GM10266 (cell line): Measurements from ENCODE around the gene PSMA7.

ENCODE experiments used
- DNase-seq: peaks from one replicate; pipeline ENCODE4 v3.0.0; 2012; ENCODE audit errors: extremely low spot score
- TF ChIP-seq, protein P1 (sequence below): IDR thresholded peaks from 2 replicates; pipeline ENCODE4 v1.5.1; 2012; ENCODE audit warnings: mild to moderate bottlenecking, low read depth; ENCODE audit not compliant: control insufficient read depth, insufficient read depth; ENCODE audit errors: missing control alignments

PSMA7 gene

DNA sequence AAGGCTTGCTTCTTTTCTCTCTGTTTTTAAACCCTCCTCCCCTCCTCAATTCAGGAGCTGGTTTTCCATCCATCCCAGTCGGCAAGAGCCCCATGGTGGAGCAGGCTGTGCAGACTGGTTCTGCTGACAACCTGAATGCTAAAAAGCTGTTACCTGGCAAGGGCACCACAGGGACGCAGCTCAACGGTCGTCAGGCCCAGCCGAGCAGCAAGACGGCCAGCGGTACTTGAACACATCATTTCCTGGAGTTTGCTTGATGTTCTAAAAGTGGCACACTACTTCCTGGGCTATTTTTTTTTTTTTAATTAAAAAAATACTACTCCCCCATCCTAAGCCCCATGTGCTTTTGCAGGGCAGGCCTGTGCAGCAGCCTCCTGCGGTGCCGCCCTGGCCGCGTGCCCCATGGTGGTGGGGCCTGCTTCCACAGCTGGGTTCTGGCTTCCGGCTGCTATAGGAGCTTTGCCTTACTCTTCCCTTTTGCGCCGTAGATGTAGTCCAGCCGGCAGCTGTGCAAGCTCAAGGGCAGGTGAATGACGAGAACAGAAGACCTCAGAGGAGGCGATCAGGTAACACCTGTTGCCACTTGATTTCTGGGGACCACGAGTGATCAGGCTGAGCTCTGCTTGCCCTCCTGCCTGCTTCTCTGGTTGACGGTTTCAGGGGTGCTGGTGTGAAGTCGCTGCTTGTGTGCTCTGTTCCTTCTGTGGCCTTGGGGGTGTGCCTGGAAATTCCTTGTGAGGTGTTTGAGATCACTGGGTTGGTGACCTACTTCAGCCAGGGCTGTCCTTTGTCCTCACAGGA lies 13.3 kb downstream of the PSMA7 start:
- no peak for DNase-seq
- TF ChIP-seq, protein P1, sequence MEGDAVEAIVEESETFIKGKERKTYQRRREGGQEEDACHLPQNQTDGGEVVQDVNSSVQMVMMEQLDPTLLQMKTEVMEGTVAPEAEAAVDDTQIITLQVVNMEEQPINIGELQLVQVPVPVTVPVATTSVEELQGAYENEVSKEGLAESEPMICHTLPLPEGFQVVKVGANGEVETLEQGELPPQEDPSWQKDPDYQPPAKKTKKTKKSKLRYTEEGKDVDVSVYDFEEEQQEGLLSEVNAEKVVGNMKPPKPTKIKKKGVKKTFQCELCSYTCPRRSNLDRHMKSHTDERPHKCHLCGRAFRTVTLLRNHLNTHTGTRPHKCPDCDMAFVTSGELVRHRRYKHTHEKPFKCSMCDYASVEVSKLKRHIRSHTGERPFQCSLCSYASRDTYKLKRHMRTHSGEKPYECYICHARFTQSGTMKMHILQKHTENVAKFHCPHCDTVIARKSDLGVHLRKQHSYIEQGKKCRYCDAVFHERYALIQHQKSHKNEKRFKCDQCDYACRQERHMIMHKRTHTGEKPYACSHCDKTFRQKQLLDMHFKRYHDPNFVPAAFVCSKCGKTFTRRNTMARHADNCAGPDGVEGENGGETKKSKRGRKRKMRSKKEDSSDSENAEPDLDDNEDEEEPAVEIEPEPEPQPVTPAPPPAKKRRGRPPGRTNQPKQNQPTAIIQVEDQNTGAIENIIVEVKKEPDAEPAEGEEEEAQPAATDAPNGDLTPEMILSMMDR: no peak

DNA sequence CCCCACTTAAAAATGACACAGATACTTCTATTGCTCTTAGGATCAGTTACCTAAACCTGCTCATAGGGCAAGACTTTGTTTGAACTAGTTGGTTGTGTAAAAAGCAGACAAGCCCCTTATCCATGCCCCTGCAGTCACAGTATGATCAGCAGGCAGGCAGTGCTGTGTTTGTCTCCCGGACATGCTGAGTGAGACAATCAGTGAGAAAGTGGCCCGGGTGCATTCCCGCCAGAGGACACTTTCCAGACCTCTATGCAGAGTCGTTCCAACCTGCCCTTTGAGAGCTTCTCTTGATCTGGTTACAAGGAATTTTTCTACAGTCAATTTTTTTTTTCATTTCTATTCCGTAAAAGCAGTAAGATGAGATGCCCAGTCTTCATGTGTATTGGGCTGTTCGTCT lies 14.7 kb downstream of the PSMA7 start:
- TF ChIP-seq, protein P1: no peak
- no peak for DNase-seq

DNA sequence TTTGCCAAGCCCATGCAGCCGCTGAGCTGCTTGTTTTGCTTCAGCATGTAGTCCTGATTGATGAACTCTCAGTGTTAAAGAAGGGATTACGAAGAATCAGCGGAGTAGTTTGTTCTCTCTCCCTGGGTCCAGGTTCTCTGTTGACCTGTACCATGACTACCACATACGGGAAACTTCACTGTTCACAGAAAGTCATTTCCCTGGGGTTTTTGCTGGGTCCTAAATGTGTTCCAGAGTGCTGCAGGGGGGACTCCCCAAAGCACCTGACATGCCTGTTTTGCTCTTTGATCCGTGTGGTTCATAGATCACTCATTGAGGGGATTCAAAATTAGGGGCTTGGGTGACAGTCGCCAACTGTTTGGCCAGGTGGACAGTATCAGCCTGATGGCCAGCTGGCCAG lies 15.4 kb downstream of the PSMA7 start:
- TF ChIP-seq, protein P1: no peak
- no peak for DNase-seq

DNA sequence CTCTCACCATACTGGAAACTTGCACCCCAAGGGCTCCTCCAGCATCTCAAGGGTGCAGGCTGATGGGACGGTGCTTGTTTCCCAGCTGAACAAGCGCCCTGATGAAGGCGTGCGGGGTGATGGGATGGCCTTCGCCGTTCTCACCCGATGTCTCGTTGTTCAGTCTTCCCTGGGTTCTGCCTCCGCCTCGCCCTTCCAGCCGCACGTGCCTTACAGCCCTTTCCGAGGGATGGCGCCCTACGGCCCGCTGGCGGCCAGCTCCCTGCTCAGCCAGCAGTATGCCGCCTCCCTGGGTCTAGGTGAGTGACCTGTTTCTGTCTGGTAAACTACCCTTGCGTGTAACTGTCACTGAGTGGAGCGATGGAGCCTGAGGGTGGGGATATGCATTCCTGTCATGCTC lies 17.1 kb downstream of the PSMA7 start:
- TF ChIP-seq, protein P1: no peak
- no peak for DNase-seq

DNA sequence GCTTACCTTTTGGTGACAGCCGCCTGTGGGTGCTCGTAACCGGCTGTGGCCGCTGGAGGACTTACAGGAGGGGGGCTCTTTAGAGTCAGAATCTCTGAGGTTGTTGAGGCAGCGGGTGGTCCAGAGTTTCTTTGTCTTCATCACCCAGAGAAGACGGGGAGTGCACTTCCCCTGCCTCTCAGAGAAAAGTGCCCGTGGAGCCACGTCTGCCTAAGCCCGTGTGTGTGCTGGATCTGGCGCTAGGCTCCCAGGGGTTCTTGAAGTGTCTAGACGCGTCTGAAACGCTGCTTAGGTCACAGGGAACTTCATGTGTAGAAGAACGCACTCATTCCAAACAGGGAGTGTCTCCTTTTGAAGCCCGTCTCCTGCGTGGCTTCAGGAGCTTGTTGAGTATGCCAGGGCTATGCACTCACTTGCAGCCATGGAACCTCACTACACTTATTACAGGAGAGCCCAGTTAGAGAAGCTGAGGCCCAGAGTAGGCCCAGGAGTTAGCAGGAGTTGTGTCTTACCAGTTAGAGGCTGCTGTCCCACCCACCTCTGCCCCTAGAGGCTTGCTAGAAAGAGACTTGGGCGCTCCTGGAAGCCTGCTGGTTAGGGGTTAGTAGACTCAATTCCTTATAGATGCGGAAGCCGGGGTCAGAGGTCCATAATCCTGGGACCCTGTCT lies 19.6 kb downstream of the PSMA7 start:
- DNase-seq: no peak
- TF ChIP-seq, protein P1: no peak

DNA sequence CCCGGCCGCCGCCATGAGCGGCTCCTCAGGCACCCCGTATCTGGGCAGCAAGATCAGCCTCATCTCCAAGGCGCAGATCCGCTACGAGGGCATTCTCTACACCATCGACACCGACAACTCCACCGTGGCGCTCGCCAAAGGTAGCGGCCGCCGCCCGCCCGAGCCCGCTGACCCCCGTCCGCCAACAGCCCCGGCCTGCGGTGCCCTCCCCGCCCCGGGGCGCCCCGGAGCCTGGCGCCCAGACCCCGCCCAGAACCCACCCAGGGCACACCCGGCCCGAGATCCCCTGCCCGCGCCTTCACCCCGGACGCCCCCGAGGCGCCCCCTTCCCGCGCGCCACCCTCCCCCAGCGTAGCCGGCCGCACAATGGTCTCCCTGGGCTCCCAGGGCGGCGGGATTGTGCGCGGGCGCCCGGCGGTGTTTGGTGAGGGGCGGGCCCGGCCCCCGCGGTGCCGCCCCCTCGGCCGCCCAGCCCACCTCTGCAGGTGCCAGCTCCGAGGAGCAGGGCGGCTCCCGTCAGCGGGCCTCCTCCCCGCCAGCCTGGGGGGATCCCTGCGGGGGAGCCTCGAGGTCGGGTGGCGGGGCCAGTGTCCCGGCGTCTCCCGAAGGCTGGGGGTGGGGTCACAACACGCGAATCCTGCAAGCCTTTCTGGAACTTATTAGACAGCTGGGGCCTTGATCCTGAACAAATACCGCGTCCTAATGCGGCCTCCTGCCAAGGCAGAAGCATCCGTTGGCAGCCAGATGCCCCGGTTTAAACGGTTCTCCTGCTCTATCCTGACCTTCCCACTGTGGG lies 20.3 kb downstream of the PSMA7 start:
- DNase-seq: peak; percentile 68
- TF ChIP-seq, protein P1: no peak
